H1 (cell line): ENCODE data around the gene S100A6. TPM values are rescaled to one million over a fixed set of nuclear protein-coding genes. Genes with fewer than 3 reads are reported as not detected.

Experiments
- TAF7 ChIP-seq: optimal IDR thresholded peaks from 2 replicates; pipeline ENCODE3; 2011; ENCODE audit warnings: low read depth, mild to moderate bottlenecking, inconsistent platforms, low read length, moderate library complexity, borderline replicate concordance
- polyA plus RNA-seq, 7 experiments: library from polyadenylated mRNA; depleted of rRNA in 3 of 7; stranded (reverse) in 5 of 7; unstranded in 2 of 7; fragments of >200 nt in 5 of 7; fragments of 200-250 nt in 2 of 7; gene quantifications; 1 replicate in 5 of 7; 2 replicates in 1 of 7; 4 replicates in 1 of 7; pipeline versions ENCODE4 v1.2.1 to v1.2.3, GENCODE V29; 2011 to 2013; ENCODE audit warnings: missing spikeins in 2 of 7, mixed read lengths in 2 of 7
- total RNA-seq: library from RNA; stranded (reverse); fragmentation: NEBNext Ultra II Directional; extraction: Animal tissue kit (Norgen Biotek cat#: 25700); gene quantifications from 2 replicates; pipeline ENCODE4 v1.2.1, GENCODE V29; 2021
- TF ChIP-seq, protein P1 (sequence below): IDR thresholded peaks from 2 replicates; pipeline ENCODE4 v1.6.1; 2012; ENCODE audit warnings: low read length, inconsistent platforms

The S100A6 gene
- total and polyA plus RNA-seq, 2 of the 8 experiments (the other 6 are each of a cell fraction or from before 2014, with no cell fraction given) = 11.1 to 63.0 TPM

- TF ChIP-seq, protein P1, sequence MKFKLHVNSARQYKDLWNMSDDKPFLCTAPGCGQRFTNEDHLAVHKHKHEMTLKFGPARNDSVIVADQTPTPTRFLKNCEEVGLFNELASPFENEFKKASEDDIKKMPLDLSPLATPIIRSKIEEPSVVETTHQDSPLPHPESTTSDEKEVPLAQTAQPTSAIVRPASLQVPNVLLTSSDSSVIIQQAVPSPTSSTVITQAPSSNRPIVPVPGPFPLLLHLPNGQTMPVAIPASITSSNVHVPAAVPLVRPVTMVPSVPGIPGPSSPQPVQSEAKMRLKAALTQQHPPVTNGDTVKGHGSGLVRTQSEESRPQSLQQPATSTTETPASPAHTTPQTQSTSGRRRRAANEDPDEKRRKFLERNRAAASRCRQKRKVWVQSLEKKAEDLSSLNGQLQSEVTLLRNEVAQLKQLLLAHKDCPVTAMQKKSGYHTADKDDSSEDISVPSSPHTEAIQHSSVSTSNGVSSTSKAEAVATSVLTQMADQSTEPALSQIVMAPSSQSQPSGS = no peak
- TF ChIP-seq TAF7 = no peak
Measured at GRCh38 chr1:153578490-153578889, 42.7 kb upstream of the S100A6 start (continued).
